Fibroblast of pulmonary artery (primary cell): ENCODE measurements around the gene MKRN3.

Source experiments
- DNase-seq: peaks from one replicate; pipeline ENCODE4 v3.0.0-alpha.2; 2010; ENCODE audit warnings: low read depth
- H3K4me3 ChIP-seq: replicated peaks from 2 replicates; pipeline ENCODE4 v1.5.1; 2011; ENCODE audit warnings: low read depth, mild to moderate bottlenecking, control low read depth, low read length, moderate library complexity
- TF ChIP-seq, protein P1 (sequence below): IDR thresholded peaks from 2 replicates; pipeline ENCODE4 v1.5.1; 2011; ENCODE audit warnings: mild to moderate bottlenecking, control low read depth, low read length, inconsistent platforms; ENCODE audit errors: missing control alignments

The MKRN3 gene

DNA sequence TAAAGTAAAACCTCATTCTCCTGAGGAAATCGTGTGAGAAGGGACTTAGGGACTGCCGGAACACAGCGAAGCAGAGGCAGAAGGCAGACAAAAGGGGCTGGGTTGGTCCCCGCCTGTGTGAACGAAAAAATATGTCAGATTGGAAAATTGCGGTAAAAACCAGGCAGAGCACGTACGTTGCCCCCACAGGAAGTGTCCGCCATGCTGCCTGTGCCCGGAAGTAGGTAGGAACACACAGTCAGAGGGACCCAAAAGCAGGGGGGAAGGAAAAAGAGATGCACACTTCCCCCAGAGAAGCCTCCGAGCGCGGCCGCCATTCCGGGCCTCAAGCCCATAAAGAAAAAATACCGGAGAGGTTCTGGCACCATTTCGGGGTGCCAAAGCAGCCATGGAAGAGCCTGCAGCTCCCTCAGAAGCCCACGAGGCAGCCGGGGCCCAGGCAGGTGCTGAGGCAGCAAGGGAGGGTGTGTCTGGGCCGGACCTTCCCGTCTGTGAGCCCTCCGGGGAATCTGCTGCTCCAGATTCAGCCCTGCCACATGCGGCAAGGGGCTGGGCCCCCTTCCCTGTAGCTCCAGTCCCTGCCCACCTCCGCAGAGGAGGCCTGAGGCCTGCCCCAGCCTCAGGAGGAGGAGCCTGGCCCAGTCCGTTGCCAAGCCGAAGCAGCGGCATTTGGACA lies at the start of gene MKRN3:
TSS of gene MKRN3 (plus strand) at position 280 of the 676 bp plus-strand sequence. CDS start at position 389, 109 bp downstream.
- TF ChIP-seq, protein P1, sequence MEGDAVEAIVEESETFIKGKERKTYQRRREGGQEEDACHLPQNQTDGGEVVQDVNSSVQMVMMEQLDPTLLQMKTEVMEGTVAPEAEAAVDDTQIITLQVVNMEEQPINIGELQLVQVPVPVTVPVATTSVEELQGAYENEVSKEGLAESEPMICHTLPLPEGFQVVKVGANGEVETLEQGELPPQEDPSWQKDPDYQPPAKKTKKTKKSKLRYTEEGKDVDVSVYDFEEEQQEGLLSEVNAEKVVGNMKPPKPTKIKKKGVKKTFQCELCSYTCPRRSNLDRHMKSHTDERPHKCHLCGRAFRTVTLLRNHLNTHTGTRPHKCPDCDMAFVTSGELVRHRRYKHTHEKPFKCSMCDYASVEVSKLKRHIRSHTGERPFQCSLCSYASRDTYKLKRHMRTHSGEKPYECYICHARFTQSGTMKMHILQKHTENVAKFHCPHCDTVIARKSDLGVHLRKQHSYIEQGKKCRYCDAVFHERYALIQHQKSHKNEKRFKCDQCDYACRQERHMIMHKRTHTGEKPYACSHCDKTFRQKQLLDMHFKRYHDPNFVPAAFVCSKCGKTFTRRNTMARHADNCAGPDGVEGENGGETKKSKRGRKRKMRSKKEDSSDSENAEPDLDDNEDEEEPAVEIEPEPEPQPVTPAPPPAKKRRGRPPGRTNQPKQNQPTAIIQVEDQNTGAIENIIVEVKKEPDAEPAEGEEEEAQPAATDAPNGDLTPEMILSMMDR: no peak
- peak; percentile 85 for DNase-seq
- peak within 1 kb of the TSS; percentile 69 for H3K4me3 ChIP-seq

DNA sequence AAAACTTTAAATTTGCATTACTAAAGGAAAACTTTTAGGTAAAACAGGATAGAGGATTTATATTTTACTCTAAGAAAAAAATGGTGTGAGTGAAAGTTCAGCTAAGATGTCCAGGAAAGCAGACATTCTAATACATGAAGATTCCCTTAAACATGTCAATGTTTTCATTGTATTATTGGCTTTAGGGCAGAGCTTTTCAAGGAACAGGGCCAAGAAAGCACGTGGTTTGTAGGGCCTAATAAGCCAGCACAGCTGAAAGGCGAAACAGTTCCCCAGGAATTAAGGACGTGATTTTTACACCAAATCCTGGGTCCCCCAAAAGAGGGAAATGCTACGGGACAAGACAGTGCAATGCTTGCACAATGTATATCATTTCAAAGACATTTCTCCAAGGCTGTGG lies 48.6 kb upstream of the MKRN3 start:
- DNase-seq: no peak
- H3K4me3 ChIP-seq: no peak overlapping the region
- TF ChIP-seq, protein P1: no peak

DNA sequence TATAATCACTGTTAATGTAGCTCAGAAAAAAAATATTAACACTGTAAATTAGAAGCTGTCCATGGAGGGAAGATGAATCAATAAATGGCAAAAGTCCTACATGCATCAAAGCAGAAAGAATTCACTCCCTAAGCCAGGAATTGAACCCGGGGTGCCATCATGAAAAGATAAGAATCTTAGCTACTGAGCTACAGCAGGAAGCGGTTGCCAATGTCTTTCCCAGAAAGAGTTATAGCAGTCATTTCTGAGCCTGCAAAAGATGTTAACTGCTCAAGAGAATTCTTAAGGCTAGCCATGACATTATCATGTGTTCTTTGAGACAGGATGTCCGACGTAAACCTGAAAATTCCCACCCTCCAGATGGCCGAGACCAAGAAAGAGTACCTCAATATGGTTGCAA lies 47.4 kb upstream of the MKRN3 start:
- no peak for DNase-seq
- TF ChIP-seq, protein P1: no peak
- H3K4me3 ChIP-seq: no peak overlapping the region

GRCh38 chr15:23524816-23525215 lies 40.7 kb upstream of the MKRN3 start:
- no peak for DNase-seq
- TF ChIP-seq, protein P1: no peak
- H3K4me3 ChIP-seq: no peak overlapping the region

DNA sequence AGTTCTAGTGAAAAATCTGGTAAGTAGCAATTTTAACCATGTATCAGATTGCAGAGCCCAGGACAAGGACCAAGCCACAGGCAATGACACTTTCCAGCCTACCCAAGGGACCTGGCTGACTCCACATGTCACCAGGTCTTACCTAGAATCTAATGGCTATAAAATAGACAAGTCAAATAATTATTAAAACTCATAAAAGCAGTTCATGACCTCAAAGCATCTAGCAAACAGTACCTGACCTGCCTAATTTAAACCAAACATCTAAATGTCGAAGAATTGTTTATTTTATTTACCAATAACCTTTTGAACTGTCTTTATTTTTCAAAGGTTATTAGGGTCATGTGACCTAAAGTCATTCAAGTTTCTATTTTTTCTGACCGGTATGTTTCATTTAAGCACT lies 35.6 kb upstream of the MKRN3 start:
- H3K4me3 ChIP-seq: no peak overlapping the region
- TF ChIP-seq, protein P1: no peak
- DNase-seq: no peak

DNA sequence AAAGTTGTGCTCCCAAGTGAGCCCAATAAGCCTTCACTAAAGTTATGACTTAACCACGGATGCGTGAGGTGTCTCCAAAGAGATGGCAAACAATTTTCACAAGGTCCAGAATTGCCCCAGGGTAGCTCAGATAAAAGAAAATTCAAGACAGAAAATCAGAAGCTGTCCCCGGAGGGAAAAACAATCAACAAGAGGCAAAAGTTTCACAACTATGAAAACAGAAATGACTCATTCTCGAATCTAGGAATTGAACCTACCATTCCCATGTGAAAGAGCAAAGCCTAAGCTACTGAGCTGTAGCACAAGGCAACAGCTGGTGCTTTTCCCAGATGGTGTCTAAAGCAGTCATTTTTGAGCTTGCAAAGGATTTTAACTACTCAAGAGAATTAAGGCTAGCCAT lies 33.5 kb upstream of the MKRN3 start:
- peak; percentile 33 for DNase-seq
- TF ChIP-seq, protein P1: no peak
- H3K4me3 ChIP-seq: no peak overlapping the region

- no peak for DNase-seq
- TF ChIP-seq, protein P1: no peak
- H3K4me3 ChIP-seq: no peak overlapping the region
Measured at GRCh38 chr15:23536659-23537058, 28.8 kb upstream of the MKRN3 start.
